Parathyroid adenoma (tissue), 2 donors: Measurements from ENCODE around the gene ABCC1.
"Not testable (repeated sequence)": the region's sequence is repeated elsewhere in the genome, so short reads cannot be mapped to it uniquely, and the experiment has no call there.

Experiments used
- H2AFZ ChIP-seq: fragments of 300-600 bp; sonication (generic); one replicate; pipeline ENCODE4 v1.7.0; 2017; ENCODE audit warnings: antibody characterized with exemption, mild to moderate bottlenecking
- H3K27ac ChIP-seq: fragments of 300-600 bp; sonication (generic); one replicate; pipeline ENCODE4 v1.7.0; 2017
- H3K27me3 ChIP-seq: fragments of 300-600 bp; sonication (generic); one replicate; pipeline ENCODE4 v1.7.0; 2017; ENCODE audit warnings: low read length; ENCODE audit not compliant: control insufficient read depth, insufficient read depth
- H3K36me3 ChIP-seq: fragments of 300-600 bp; sonication (generic); one replicate; pipeline ENCODE4 v1.7.0; 2017; ENCODE audit warnings: low read length; ENCODE audit not compliant: control insufficient read depth, insufficient read depth
- H3K4me1 ChIP-seq: fragments of 300-600 bp; sonication (generic); one replicate; pipeline ENCODE4 v1.7.0; 2017; ENCODE audit warnings: control low read depth
- H3K4me2 ChIP-seq: fragments of 300-600 bp; sonication (generic); one replicate; pipeline ENCODE4 v1.7.0; 2017; ENCODE audit warnings: low read length
- H3K4me3 ChIP-seq: fragments of 300-600 bp; sonication (generic); one replicate; pipeline ENCODE4 v1.7.0; 2017; ENCODE audit warnings: low read depth, low read length
- H3K79me2 ChIP-seq: fragments of 300-600 bp; sonication (generic); one replicate; pipeline ENCODE4 v1.7.0; 2017; ENCODE audit warnings: control low read depth
- H3K9ac ChIP-seq: fragments of 300-600 bp; sonication (generic); one replicate; pipeline ENCODE4 v1.7.0; 2017; ENCODE audit warnings: mild to moderate bottlenecking
- H3K9me3 ChIP-seq: fragments of 300-600 bp; sonication (generic); one replicate; pipeline ENCODE4 v1.7.0; 2017; ENCODE audit warnings: low read length; ENCODE audit not compliant: control insufficient read depth
- CTCF ChIP-seq: fragments of 300-600 bp; sonication (generic); IDR thresholded peaks from one replicate; pipeline ENCODE4 v1.7.0; 2017; ENCODE audit warnings: antibody characterized with exemption, mild to moderate bottlenecking
- donor health status: primary hyperparathyroidism.

Gene ABCC1

GRCh38 chr16:16144416-16144815 lies 195.0 kb downstream of the ABCC1 start:
- no peaks in the 10 kb centered on the region for H3K79me2 ChIP-seq
- TF ChIP-seq CTCF = no peak

GRCh38 chr16:16145286-16145685 lies 195.9 kb downstream of the ABCC1 start:
- no peak for TF ChIP-seq CTCF
- Histone ChIP-seq H2AFZ (no peak overlapping the region), H3K79me2 (no peaks in the 10 kb centered on the region), H3K9me3 (no peaks in the 10 kb centered on the region), H3K4me3 (no peak overlapping the region), H3K4me2 (no peak overlapping the region), H3K27me3 (no peaks in the 10 kb centered on the region), H3K27ac (no peak overlapping the region), H3K9ac (no peak overlapping the region), H3K36me3 (no peaks in the 10 kb centered on the region), H3K4me1 (no peaks in the 10 kb centered on the region)

More at GRCh38 chr16:16144416-16144815, 195.0 kb downstream of the ABCC1 start:
- no peak overlapping the region for H3K9ac ChIP-seq
- H3K4me2 ChIP-seq = no peak overlapping the region
- H2AFZ ChIP-seq = no peak overlapping the region
- no peaks in the 10 kb centered on the region for H3K4me1 ChIP-seq
- no peaks in the 10 kb centered on the region for H3K27me3 ChIP-seq
- no peak overlapping the region for H3K27ac ChIP-seq
- H3K9me3 ChIP-seq = no peaks in the 10 kb centered on the region
- H3K4me3 ChIP-seq = no peak overlapping the region
- H3K36me3 ChIP-seq = no peaks in the 10 kb centered on the region

GRCh38 chr16:16146380-16147315 lies 197.2 kb downstream of the ABCC1 start:
- no peaks in the 10 kb centered on the region for H3K27me3 ChIP-seq
- H3K9me3 ChIP-seq = no peaks in the 10 kb centered on the region
- H3K9ac ChIP-seq = no peak overlapping the region
- H3K4me3 ChIP-seq = no peak overlapping the region
- no peak overlapping the region for H2AFZ ChIP-seq
- H3K79me2 ChIP-seq = no peaks in the 10 kb centered on the region
- TF ChIP-seq CTCF = no peak
- no peak overlapping the region for H3K27ac ChIP-seq
- H3K36me3 ChIP-seq = no peaks in the 10 kb centered on the region
- no peaks in the 10 kb centered on the region for H3K4me1 ChIP-seq
- no peak overlapping the region for H3K4me2 ChIP-seq

- no peaks in the 10 kb centered on the region for H3K79me2 ChIP-seq
Observed at GRCh38 chr16:16147316-16147999, 198.0 kb downstream of the ABCC1 start.

DNA sequence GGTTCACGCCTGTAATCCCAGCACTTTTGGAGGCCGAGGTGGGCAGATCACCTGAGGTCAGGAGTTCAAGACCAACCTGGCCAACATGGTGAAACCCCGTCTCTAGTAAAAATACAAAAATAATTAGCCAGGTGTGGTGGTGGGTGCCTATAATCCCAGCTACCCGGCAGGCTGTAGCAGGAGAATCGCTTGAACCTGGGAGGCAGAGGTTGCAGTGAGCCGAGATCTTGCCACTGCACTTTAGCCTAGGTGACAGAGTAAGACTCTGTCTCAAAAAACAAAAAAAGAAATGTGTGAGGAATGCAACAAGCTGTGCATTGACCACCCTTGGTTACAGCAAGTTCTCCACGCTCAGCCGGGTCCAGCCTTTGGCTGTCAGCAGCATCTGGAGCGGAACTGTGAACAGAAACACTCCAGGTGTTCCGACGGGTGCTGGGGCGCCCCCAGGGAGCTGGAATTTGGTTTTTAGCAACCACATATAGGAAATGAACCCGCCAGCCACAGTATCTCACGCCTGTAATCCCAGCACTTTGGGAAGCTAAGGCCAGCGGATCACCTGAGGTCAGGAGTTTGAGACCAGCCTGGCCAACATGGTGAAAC lies 198.7 kb downstream of the ABCC1 start:
- H3K79me2 ChIP-seq, H2AFZ ChIP-seq, H3K4me1 ChIP-seq, H3K4me2 ChIP-seq, H3K9me3 ChIP-seq, H3K27ac ChIP-seq, H3K9ac ChIP-seq, H3K27me3 ChIP-seq, H3K4me3 ChIP-seq, H3K36me3 ChIP-seq: not testable (repeated sequence)

More at GRCh38 chr16:16147316-16147999, 198.0 kb downstream of the ABCC1 start:
- Histone ChIP-seq H3K27ac (no peak overlapping the region), H3K9me3 (no peaks in the 10 kb centered on the region), H3K36me3 (no peaks in the 10 kb centered on the region), H3K4me1 (no peaks in the 10 kb centered on the region), H3K4me2 (no peak overlapping the region), H3K4me3 (no peak overlapping the region), H2AFZ (no peak overlapping the region), H3K9ac (no peak overlapping the region), H3K27me3 (no peaks in the 10 kb centered on the region)
- no peak for TF ChIP-seq CTCF
